Spleen (tissue), 7 donors: ENCODE measurements around the gene CCDC149.

Experiments used
- CTCF ChIP-seq, 11 experiments: fragments of 200-600 bp in 7 of 11; fragments of 450-650 bp in 4 of 11; sonication (generic) in 4 of 11; IDR thresholded peaks in 8 of 11; conservative IDR thresholded peaks in 3 of 11; 1 replicate in 7 of 11; 2 replicates in 4 of 11; pipeline versions ENCODE4 v1.4.0 to v1.8.0; 2016 to 2021; ENCODE audit warnings: antibody characterized with exemption in 11 of 11, inconsistent platforms in 4 of 11, mild to moderate bottlenecking in 1 of 11
- POLR2AphosphoS5 ChIP-seq, 3 donors: sonication (generic); formaldehyde crosslinking; IDR thresholded peaks; one replicate each; pipeline ENCODE4 v1.5.1; 2017; ENCODE audit warnings: antibody characterized with exemption in 3 of 3
- donor health status: DM: no; HTN: no; CAD: no; lungs with moderate emphysema.
- donor health status: DM: no; HTN: no; CAD: no.
- donor health status: DM: no; HTN: no; CAD: no.

DNA sequence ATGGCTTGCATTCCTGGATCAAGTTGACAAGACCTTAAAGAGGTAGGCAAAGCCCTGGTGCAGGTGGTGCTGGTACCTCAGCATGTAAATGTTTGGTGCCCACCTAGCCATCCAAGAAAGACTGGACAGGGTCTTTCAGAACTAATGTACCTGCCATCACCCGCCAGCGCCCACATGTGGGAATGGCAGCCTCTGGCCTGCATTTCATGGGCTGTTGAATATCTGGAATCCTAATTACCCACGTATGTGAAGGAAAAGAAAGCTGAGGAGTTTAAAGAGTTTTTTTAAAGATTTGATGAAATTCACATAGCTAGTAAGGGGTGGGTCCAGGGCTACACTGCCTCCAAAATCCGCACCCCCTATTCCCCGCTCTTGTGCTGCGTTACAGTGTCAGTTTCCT lies 8.6 kb upstream of the CCDC149 start:
- TF ChIP-seq POLR2AphosphoS5 (IDR thresholded peaks at IDR 0.05): no peak
- no peak for TF ChIP-seq CTCF (IDR thresholded peaks at IDR 0.05 in 8 of 11, conservative IDR thresholded peaks at IDR 0.05 in 3 of 11)
